Peyer's patch (tissue), 4 donors: ENCODE data around the gene RASA3. TPM values are rescaled to one million over a fixed set of nuclear protein-coding genes. Genes with fewer than 3 reads are reported as not detected.

Experiments used
- DNase-seq, 3 donors: peaks; one replicate each; pipeline ENCODE4 v3.0.0-alpha.2; 2017 to 2019
- H3K27ac ChIP-seq, 4 donors: fragments of 200-600 bp; sonication (generic); one replicate each; pipeline ENCODE4 v1.5.1; 2016 to 2019
- H3K27me3 ChIP-seq, 2 donors: fragments of 200-600 bp; sonication (generic); one replicate each; pipeline ENCODE4 v1.5.1; 2019
- H3K36me3 ChIP-seq, 3 donors: fragments of 200-600 bp; sonication (generic); one replicate each; pipeline ENCODE4 v1.5.1; 2016 to 2019
- H3K4me1 ChIP-seq, 4 donors: fragments of 200-600 bp; sonication (generic); one replicate each; pipeline ENCODE4 v1.5.1; 2016 to 2019
- H3K4me3 ChIP-seq, 4 donors: fragments of 200-600 bp; sonication (generic); 1 replicate in 3 of 4; 2 replicates in 1 of 4; pipeline ENCODE4 v1.5.1; 2016 to 2019; ENCODE audit warnings: mild to moderate bottlenecking in 1 of 4
- H3K9me3 ChIP-seq, 4 donors: fragments of 200-600 bp; sonication (generic); one replicate each; pipeline ENCODE4 v1.5.1; 2016 to 2019; ENCODE audit warnings: mild to moderate bottlenecking in 1 of 4
- CTCF ChIP-seq, 6 experiments: fragments of 450-650 bp in 4 of 6; fragments of 200-600 bp in 2 of 6; sonication (generic) in 1 of 6; IDR thresholded peaks; one replicate each; pipeline ENCODE4 v1.5.1; 2017 to 2019; ENCODE audit warnings: antibody characterized with exemption in 6 of 6, mild to moderate bottlenecking in 3 of 6, moderate library complexity in 1 of 6
- POLR2A ChIP-seq, 2 donors: fragments of 450-650 bp; IDR thresholded peaks; one replicate each; pipeline ENCODE4 v1.5.1; 2017; ENCODE audit warnings: antibody characterized with exemption in 2 of 2, mild to moderate bottlenecking in 2 of 2, moderate library complexity in 2 of 2
- total RNA-seq, 4 donors: library from RNA; depleted of rRNA; stranded (reverse); fragments of >200 nt; gene quantifications; one replicate each; pipeline ENCODE4 v1.1.0, GENCODE V29; 2016

Gene RASA3
- total RNA-seq, 4 donors from 2014 or later = 3.5 to 41.3 (median 6.9) TPM

GRCh38 chr13:114011226-114011625, 121.2 kb downstream of the RASA3 start:
- no peak for DNase-seq
- no peaks in the 10 kb centered on the region for H3K4me1 ChIP-seq
- H3K9me3 ChIP-seq = no peaks in the 10 kb centered on the region
- peaks cover 0 to 37% (median 0%) of the 10 kb centered on the region in 3 donors for H3K36me3 ChIP-seq
- no peak overlapping the region for H3K4me3 ChIP-seq
- H3K27ac ChIP-seq = no peak overlapping the region
- H3K27me3 ChIP-seq = no peaks in the 10 kb centered on the region
- TF ChIP-seq POLR2A (IDR thresholded peaks at IDR 0.05) (no peak), CTCF (IDR thresholded peaks at IDR 0.05) (no peak)

DNA sequence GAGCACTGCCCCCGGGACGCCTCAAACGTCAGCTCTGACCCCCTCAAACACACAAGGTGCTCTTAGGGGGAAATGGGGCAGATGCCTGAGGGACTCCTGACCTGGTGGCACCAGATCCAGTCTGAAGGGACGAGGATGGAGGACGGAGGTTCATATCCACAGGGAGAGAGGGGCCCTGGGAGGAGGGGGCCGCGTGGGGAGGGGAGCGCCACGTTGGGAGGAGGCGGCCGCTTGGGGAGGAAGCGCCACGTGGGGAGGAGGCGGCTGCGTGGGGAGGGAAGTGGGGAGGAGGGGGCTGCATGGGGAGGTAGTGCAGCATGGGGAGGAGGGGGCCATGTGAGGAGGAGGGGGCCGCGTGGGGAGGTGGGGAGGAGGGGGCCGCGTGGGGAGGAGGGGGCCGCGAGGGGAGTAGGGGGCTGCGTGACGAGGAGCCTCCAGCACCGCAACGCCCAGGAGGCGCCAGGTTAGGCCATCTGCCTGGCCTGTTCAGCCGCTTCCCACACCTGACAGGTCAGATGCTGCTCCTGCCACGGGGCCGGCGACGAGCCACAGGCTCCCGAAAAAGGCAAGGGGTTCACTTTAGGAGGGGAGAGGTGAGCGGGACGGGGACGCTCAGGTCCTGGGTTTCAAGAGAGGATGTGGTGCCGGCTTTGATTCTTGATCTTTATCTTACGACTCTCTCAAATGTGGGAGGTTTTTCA, 121.9 kb downstream of the RASA3 start:
- Histone ChIP-seq H3K27ac (no peak overlapping the region), H3K27me3 (no peaks in the 10 kb centered on the region), H3K36me3 (peaks cover 0 to 35% (median 0%) of the 10 kb centered on the region in 3 donors), H3K4me3 (no peak overlapping the region), H3K4me1 (no peaks in the 10 kb centered on the region), H3K9me3 (no peaks in the 10 kb centered on the region)
- peak in 1 of 3 donors; percentile 35 for DNase-seq
- TF ChIP-seq CTCF (IDR thresholded peaks at IDR 0.05) = no peak
- no peak for TF ChIP-seq POLR2A (IDR thresholded peaks at IDR 0.05)

GRCh38 chr13:114009590-114010400, 122.6 kb downstream of the RASA3 start:
- Histone ChIP-seq H3K4me1 (no peaks in the 10 kb centered on the region), H3K36me3 (peaks cover 0 to 29% (median 0%) of the 10 kb centered on the region in 3 donors), H3K4me3 (no peak overlapping the region), H3K27me3 (no peaks in the 10 kb centered on the region), H3K9me3 (no peaks in the 10 kb centered on the region), H3K27ac (no peak overlapping the region)
- peak in 1 of 3 donors; percentile 42 for DNase-seq
- TF ChIP-seq CTCF (IDR thresholded peaks at IDR 0.05) (no peak), POLR2A (IDR thresholded peaks at IDR 0.05) (no peak)

DNA sequence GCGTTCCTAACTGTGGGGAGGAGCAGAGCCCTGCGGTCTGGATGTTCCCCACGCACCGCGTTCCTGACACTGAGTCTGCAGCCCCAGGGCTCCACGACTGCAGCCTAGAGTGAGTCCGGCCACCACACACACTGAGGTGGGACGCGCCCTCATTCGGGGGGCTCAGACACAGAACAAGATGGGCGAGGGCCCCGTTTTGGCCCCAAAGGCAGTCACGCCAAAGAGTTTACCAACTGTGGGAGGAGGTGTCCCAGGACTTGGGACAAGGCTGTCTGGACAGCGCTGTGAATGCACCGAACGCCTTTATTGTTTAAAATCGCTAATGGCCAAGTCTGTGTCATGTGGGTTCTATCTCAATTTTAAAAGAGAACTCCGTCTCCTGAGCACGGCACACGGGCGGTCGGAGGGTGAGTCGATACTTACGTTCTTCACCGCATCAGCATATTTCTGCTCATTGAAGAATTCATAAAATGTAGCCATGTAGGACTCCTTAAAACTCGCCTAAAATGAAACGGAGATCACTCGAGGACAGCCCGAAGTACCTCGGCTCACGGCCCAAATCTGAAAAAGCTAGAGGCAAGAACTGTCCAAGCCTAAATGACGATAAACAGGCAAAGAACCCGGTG, 123.3 kb downstream of the RASA3 start:
- Histone ChIP-seq H3K4me3 (no peak overlapping the region), H3K27me3 (no peaks in the 10 kb centered on the region), H3K9me3 (no peaks in the 10 kb centered on the region), H3K27ac (no peak overlapping the region), H3K4me1 (no peaks in the 10 kb centered on the region), H3K36me3 (peaks cover 0 to 22% (median 0%) of the 10 kb centered on the region in 3 donors)
- TF ChIP-seq POLR2A (IDR thresholded peaks at IDR 0.05) = no peak
- TF ChIP-seq CTCF (IDR thresholded peaks at IDR 0.05) = no peak
- peak in 1 of 3 donors; percentile 42 for DNase-seq

- no peak for TF ChIP-seq POLR2A (IDR thresholded peaks at IDR 0.05)
- TF ChIP-seq CTCF (IDR thresholded peaks at IDR 0.05) = no peak
- no peaks in the 10 kb centered on the region for H3K9me3 ChIP-seq
- no peak overlapping the region for H3K4me3 ChIP-seq
- H3K36me3 ChIP-seq = peaks cover 0 to 22% (median 0%) of the 10 kb centered on the region in 3 donors
- H3K4me1 ChIP-seq = no peaks in the 10 kb centered on the region
- H3K27me3 ChIP-seq = no peaks in the 10 kb centered on the region
- DNase-seq = peak in 1 of 3 donors; percentile 36
- H3K27ac ChIP-seq = no peak overlapping the region
Observed at GRCh38 chr13:114007566-114007965, 124.9 kb downstream of the RASA3 start.
